Central memory CD4-positive, alpha-beta T cell (primary cell): ENCODE measurements around the gene OTC.
A peak's percentile ranks its signal among the peaks of the same experiment; 100 is the strongest.

ENCODE experiments used
- DNase-seq: peaks from one replicate; pipeline ENCODE4 v3.0.0; 2022
- total RNA-seq, 3 experiments: gene quantifications; one replicate each; lab custom pipeline; 2026; lab: John Stamatoyannopoulos, UW

Gene OTC
- 0 reads per million in 3 experiments for total RNA-seq

- DNase-seq = no peak
These were observed at the start of gene OTC for GRCh38 chrX:38352362-38352761. Gene OTC (plus strand): TSS chrX:38352604. CDS start chrX:38352697, 93 bp downstream.

DNA sequence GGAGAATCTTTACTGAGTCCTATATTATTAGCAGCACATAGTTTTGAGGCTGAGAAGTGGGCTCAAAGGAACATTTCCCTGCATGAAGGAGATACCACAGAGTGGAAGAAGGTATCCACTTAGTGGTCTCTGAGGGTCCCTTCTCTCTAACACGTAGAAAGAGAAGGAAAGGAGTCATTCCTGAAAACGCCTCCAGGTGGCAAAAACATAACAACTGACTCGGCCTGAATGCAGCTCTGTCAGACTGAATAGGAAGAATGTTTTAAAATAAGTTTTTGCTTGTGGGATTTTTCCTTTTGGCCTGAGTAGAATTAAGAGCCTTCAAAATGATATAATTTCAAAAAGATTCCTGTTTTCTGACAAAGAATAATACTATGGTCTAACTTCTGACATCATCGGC is 48.4 kb upstream of the OTC start:
- no peak for DNase-seq

DNA sequence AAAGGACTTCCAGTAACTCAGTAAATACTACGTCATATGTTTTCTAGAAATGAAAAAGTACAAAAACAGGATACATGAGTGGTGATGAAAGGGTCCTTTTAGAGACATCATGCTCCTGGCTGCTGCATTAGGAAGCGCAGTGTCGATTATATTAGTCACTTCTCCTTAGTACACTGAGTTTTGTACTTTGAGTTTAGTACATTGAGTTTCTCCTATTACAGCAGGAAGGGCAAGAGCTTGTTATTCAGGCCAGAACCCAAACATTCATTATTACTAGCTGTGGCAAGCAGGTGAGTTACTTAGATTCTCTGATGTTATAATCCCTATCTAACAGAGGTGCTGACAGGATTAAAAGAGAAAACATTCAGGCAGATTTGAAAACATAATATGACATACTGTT is 46.4 kb upstream of the OTC start:
- DNase-seq = no peak

GRCh38 chrX:38311743-38312142 is 40.7 kb upstream of the OTC start:
- DNase-seq = no peak

DNA sequence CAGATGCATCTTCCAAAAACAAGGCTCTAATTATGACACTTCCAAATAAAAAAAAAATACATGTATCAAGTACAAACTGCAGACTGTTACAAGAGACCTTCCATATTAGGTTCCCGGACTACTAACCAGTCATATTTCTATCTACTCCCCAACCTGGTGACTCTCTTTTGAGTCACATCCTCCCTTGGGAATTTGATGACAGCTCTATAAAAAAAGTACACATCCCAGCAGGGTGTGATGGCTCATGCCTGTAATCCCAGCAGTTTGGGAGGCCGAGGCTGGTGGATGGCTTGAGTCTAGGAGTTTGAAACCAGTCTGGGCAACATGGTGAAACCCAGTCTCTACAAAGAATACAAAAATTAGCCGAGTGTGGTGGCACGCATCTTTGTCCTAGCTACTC is 40.0 kb upstream of the OTC start:
- DNase-seq = no peak

- DNase-seq = no peak
These were observed 39.2 kb upstream of the OTC start for GRCh38 chrX:38313190-38313589.

GRCh38 chrX:38315186-38315585 is 37.2 kb upstream of the OTC start:
- no peak for DNase-seq

GRCh38 chrX:38318196-38318595 is 34.2 kb upstream of the OTC start:
- no peak for DNase-seq

DNA sequence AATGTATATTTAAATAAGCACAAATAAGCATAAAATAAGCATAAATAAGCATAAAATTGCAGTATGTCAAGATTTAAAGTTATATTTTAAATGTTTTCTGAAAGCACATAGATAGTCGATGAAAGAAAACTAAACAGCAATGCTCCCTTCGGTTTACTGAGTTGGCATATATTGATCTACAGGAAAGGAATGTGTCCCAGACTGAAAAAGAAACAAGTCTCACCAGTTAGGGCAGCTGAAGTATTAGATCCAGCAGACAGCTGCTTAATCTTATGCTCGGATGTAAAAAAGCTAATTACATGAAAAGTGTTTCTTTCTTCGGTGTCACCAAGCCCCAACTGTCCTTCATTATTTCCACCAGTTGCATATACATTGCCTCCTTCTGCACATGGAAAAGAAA is 33.8 kb upstream of the OTC start:
- DNase-seq = no peak

- DNase-seq = no peak
These were observed 31.6 kb upstream of the OTC start for GRCh38 chrX:38320819-38321218.

DNA sequence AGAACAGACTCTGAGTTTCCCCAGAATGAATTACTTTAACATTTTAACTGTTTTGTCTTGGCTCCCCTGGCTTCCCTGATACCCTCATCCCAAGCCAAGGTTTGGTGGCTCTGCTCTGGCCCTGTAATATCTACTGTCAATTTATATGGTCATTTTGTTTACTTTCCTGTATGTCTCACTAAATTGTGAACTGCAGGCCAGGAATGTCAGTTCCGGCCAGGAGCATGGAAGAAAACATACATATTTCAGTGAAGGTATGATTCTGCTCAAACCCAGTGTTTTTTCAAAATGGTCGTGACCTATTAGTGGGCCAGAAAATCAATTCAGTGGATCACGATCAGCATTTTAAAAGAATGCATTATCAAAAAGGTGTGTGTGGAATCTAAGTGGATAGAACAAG is 26.3 kb upstream of the OTC start:
- no peak for DNase-seq

DNA sequence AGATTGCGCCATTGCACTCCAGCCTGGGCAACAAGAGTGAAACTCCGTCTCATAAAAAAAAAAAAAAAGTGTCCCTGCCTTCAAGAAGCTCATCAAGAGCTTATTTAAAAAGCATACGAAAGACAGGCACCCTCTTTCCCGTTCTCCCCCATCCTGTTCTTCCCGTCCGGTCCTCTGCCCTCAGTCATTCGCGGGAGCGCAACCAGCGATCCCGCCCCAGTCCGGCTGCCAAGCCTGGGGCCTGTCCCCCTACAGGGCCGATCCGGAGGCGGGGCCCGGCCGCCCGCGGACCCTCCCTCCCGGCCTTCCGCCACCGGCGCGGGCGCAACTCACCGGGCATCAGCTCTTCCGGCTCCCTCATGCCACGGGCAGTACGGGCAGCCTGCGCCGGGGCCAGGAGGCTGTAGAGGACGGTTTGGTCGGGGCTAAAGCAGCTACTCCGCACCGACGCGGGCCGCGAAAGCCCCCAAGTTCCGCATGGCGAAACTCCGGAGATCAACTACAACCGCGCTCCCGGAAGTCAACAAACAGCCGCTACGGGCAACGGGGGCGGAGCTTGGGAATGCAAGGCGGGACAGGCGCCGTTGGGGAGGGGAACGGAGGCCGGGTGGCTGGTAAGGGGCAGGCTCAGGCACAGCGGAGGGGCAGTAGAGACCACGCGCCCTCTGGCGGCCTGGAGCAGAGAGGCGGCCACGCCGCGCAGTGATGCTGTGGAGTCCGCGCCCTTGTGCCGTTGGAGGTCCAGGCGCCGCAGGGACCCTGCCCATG is 25.2 kb upstream of the OTC start, which contains the start of gene RPGR:
Gene RPGR, minus strand, starts transcription at position 503 of the 768 bp plus-strand sequence. Its CDS starts 142 bp downstream, at position 361.
- peak; percentile 91 for DNase-seq

DNA sequence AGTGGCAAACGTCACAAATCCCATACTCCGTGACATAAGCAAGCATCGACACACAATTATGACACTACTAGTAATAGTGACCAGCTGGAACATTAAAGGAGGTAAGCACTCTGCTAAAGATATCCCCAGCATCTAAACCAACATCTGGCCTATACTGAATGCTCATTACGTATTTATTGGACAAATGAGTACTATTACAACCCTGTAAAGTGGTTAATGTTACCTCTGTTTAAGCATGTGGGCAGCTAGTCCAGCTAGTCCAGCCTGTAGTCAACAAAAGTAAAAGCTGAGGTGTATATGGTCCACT is 24.7 kb upstream of the OTC start:
- no peak for DNase-seq

DNA sequence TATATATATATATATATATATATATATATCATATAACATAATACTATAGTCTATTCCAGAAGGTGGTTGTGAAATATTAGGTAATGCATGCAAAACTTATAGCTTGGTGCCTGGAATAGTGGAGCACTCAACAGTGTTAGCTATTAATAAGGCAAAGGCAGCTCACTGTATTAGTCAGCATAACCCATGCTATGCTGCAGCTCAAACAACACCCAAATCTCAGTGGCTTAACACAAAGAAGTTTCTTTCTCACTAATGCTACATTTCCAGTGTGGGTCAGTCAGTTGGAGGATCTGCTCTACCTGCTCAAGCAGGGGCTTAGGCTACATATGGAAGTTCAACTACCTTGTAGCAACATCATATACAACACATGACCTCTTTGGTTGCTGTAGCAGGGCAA is 19.9 kb upstream of the OTC start:
- no peak for DNase-seq

- DNase-seq = no peak
These were observed 17.0 kb upstream of the OTC start for GRCh38 chrX:38335382-38335781.

DNA sequence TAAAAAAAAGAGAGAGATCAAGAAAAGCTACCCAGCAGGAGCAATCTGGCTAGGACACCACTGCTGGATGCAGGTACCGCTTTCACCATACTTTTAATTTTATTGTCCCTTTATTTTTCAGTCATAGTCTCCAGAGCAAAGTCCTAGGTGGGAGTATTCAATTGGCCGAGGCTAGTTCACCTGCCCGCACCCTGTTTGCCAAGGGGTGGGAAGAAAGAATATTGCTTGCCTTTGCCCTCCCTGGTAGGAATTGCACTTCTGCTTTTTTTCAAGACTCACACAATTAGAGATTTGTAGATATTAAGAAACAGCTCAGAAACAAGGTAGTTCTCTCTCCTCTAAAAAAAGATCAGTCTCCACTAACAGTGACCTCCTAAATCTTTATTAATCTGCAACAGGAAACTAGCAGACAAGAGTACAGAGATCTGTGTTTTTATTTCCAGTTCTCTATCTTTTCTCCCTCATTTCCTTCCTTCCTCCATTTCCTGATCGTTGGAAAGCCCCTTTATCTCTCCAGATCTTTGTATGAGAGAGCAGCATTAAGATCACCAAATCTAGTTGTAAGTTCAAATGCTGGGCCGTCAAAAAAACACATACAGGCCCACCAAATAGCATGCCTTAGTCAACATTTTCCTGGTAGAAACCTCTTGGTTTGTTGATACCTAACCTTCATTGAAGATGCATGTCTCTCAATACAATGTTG is 15.7 kb upstream of the OTC start:
- DNase-seq = no peak

GRCh38 chrX:38341442-38341841 is 11.0 kb upstream of the OTC start:
- no peak for DNase-seq

GRCh38 chrX:38342853-38343778 is 9.3 kb upstream of the OTC start:
- DNase-seq = no peak

DNA sequence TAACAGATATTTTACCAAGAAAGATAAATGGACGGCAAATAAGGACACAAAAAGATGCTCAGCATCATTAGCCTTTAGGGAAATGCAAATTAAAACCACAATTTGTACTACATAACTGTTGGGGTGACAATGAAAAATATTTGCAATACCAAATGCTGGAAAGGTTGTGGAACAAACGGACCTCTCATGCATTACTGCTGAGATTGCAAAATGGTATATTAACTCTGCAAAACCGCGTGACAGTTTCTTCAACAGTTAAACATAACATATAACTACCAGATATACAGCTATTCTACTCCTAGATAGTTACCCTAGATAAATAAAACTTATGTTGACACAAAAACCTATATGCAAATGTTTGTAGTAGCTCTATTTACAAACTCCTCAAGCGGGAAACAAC is 6.3 kb upstream of the OTC start:
- no peak for DNase-seq

DNA sequence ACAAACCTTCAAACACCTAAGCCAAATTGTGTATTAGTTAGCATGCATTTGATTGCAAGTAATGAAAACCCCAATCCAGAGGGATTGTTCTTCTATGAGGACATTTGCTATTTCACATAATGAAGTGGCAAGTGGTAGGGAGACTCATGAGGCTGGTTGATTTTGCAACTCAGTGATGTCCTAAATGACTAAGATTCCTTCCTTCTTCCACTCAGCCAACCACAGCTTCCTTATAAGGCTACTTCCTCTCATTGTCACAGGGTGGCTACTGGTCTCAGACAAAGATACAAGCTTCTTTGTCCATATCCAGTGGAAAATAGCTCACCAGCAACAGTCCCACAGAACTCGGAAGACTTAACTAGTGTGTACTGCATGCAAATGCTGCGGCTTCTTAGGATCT is 5.3 kb upstream of the OTC start:
- DNase-seq = no peak

GRCh38 chrX:38351346-38351745 is 1.1 kb upstream of the OTC start:
- no peak for DNase-seq

GRCh38 chrX:38356401-38356800 is 4.0 kb downstream of the OTC start:
- no peak for DNase-seq
